ENCODE data around the gene AKAP9. TPM values are rescaled to one million over a fixed set of nuclear protein-coding genes. Genes with fewer than 3 reads are reported as not detected.

Gene AKAP9
- 35.7 and 46.1 TPM in 2 replicates for total RNA-seq

GRCh38 chr7:91940572-91941341 is at the start of gene AKAP9:
AKAP9 (plus strand) TSS chr7:91940862; CDS start chr7:91941100, 238 bp downstream.

GRCh38 chr7:92134271-92135051 is 193.8 kb downstream of the AKAP9 start, which contains the start of gene CYP51A1:
CYP51A1 (minus strand) TSS chr7:92134477; CDS start chr7:92134364, 113 bp downstream.

Other genes with a start within 250 kb of the AKAP9 start
- gene MTERF1, start 60.2 kb upstream of the AKAP9 start, total RNA-seq, result 10.1 and 13.0 TPM in 2 replicates
- gene CYP51A1, start 193.6 kb downstream of the AKAP9 start, total RNA-seq, result 252 and 270 TPM in 2 replicates
- gene LRRD1, start 238.3 kb downstream of the AKAP9 start, total RNA-seq, result 0.16 TPM in 1 of 2 replicates, not detected in the other